HG02885 (cell line): ENCODE results near the gene CEP131.

Source experiments
- ATAC-seq: cut with Tn5 transposase; IDR thresholded peaks from one replicate; pipeline ENCODE4 v1.9.1; 2021; ENCODE audit warnings: mild to moderate bottlenecking; ENCODE audit not compliant: unreplicated experiment, poor library complexity

Gene CEP131

GRCh38 chr17:81191116-81191515 is 31.6 kb downstream of the CEP131 start:
- no peak for ATAC-seq

- no peak for ATAC-seq
Observed at GRCh38 chr17:81190591-81190990, 32.2 kb downstream of the CEP131 start.

- no peak for ATAC-seq
Observed at GRCh38 chr17:81189670-81190530, 32.9 kb downstream of the CEP131 start.

- ATAC-seq, result no peak
Observed at GRCh38 chr17:81189016-81189415, 33.7 kb downstream of the CEP131 start.

GRCh38 chr17:81188491-81188840 is 34.3 kb downstream of the CEP131 start:
- ATAC-seq, result no peak

GRCh38 chr17:81187586-81188490 is 34.9 kb downstream of the CEP131 start:
- no peak for ATAC-seq

- ATAC-seq, result no peak
Observed at GRCh38 chr17:81187120-81187519, 35.6 kb downstream of the CEP131 start.

- ATAC-seq, result no peak
Observed at GRCh38 chr17:81186203-81186602, 36.6 kb downstream of the CEP131 start.

- ATAC-seq, result no peak
Observed at GRCh38 chr17:81184555-81184954, 38.2 kb downstream of the CEP131 start.

- ATAC-seq, result no peak
Observed at GRCh38 chr17:81183807-81184206, 39.0 kb downstream of the CEP131 start.

- no peak for ATAC-seq
Observed at GRCh38 chr17:81183316-81183715, 39.4 kb downstream of the CEP131 start.

- no peak for ATAC-seq
Observed at GRCh38 chr17:81182596-81182995, 40.2 kb downstream of the CEP131 start.

GRCh38 chr17:81181811-81182185 is 41.0 kb downstream of the CEP131 start:
- no peak for ATAC-seq

- no peak for ATAC-seq
Observed at GRCh38 chr17:81180836-81181810, 41.6 kb downstream of the CEP131 start.

GRCh38 chr17:81179861-81180260 is 42.9 kb downstream of the CEP131 start:
- no peak for ATAC-seq

- ATAC-seq, result no peak
Observed at GRCh38 chr17:81179220-81179619, 43.5 kb downstream of the CEP131 start.

GRCh38 chr17:81178136-81179091 is 44.4 kb downstream of the CEP131 start:
- no peak for ATAC-seq

- no peak for ATAC-seq
Observed at GRCh38 chr17:81176666-81177065, 46.1 kb downstream of the CEP131 start.

- no peak for ATAC-seq
Observed at GRCh38 chr17:81173762-81174155, 49.0 kb downstream of the CEP131 start.
